ENCODE measurements around the gene MAP3K20. TPM values are rescaled to one million over a fixed set of nuclear protein-coding genes. Genes with fewer than 3 reads are reported as not detected.

MAP3K20 gene
- total and polyA plus RNA-seq, 10 of the 15 experiments (the other 5 are each of a cell fraction or from before 2014, with no cell fraction given): 0.04 to 5.6 (median 2.3) TPM

GRCh38 chr2:173148520-173148919, 72.9 kb downstream of the MAP3K20 start:
- H3K4me1 ChIP-seq (ENCODE audit: control insufficient read depth, insufficient read depth, low read length): peaks cover 4% of the 10 kb centered on the region; the same call in 1 of the 2 replicates
- BruUV-seq (replicated peaks): no TSS peak
- no peak overlapping the region for H3K4me3 ChIP-seq
- SMC1A ChIA-PET (ENCODE audit: uncharacterized antibody, unreplicated experiment): no interaction called here
- 81% methylated on average over 4 of the region's 4 CpGs for WGBS (ENCODE audit: insufficient coverage, insufficient replicate concordance, low lambda C conversion rate, missing lambda C conversion rate)
- no peaks in the 10 kb centered on the region for H4K20me1 ChIP-seq (ENCODE audit: control insufficient read depth, insufficient read depth)
- POLR2A ChIA-PET: no interaction called here
- no peaks in the 10 kb centered on the region; the same call in 2 of the 3 replicates for H3K9me3 ChIP-seq (replicated peaks; ENCODE audit: control insufficient read depth, insufficient read depth, low read length)
- H3K36me3 ChIP-seq (ENCODE audit: control insufficient read depth in 2 of 2, insufficient read depth in 2 of 2, low read length in 1 of 2): no peaks in the 10 kb centered on the region
- FAIRE-seq: no peak
- H3K9ac ChIP-seq (ENCODE audit: control insufficient read depth, insufficient read depth, low read length): no peak overlapping the region
- H3K79me2 ChIP-seq (ENCODE audit: control insufficient read depth, insufficient read depth, low read length): peaks cover 1% of the 10 kb centered on the region; the same call in 1 of the 2 replicates
- intact Hi-C loops (cut with micrococcal nuclease; ENCODE audit: unreplicated experiment) (no loop called here), in situ Hi-C loops (cut with MboI) (no loop called here)
- no peaks in the 10 kb centered on the region for H3K27me3 ChIP-seq (replicated peaks in 1 of 2; ENCODE audit: control insufficient read depth in 2 of 2, insufficient read depth in 2 of 2, low read length in 1 of 2)
- CTCF ChIA-PET: no interaction called here
- TF ChIP-seq KDM1A (IDR thresholded peaks at IDR 0.05; ENCODE audit: borderline replicate concordance) (no peak), CHD1 (IDR thresholded peaks at IDR 0.05; ENCODE audit: low read depth, low read length) (no peak), E2F4 (IDR thresholded peaks at IDR 0.05; ENCODE audit: low read depth, low read length) (no peak), POLR2AphosphoS5 (IDR thresholded peaks at IDR 0.05; ENCODE audit: low read length) (no peak), PBX3 (IDR thresholded peaks at IDR 0.05; ENCODE audit: insufficient replicate concordance, low read depth, low read length) (no peak), KLF5 (IDR thresholded peaks at IDR 0.05; ENCODE audit: partially characterized antibody) (no peak), SMC3 (IDR thresholded peaks at IDR 0.05; ENCODE audit: borderline replicate concordance, low read length) (no peak), YBX1 (IDR thresholded peaks at IDR 0.05) (no peak), FOXK2 (IDR thresholded peaks at IDR 0.05) (no peak)
- H3K27ac ChIP-seq (ENCODE audit: control insufficient read depth, insufficient read depth): no peak overlapping the region
- DNase-seq (ENCODE audit: low read depth, low spot score): no peak
- peak; percentile 19; the same call in 1 of the 3 replicates for ATAC-seq
- no peak overlapping the region; the same call in 1 of the 2 replicates for H3K4me2 ChIP-seq (ENCODE audit: control insufficient read depth, insufficient read depth)
- RAD21 ChIA-PET (ENCODE audit: unreplicated experiment): no interaction called here
- H2AFZ ChIP-seq (ENCODE audit: control insufficient read depth, low read depth, low read length): no peak overlapping the region
